Upper lobe of left lung (tissue), 6 donors: ENCODE measurements around the gene SLC5A2. TPM values are rescaled to one million over a fixed set of nuclear protein-coding genes. Genes with fewer than 3 reads are reported as not detected.
A peak's percentile ranks its signal among the peaks of the same experiment; 100 is the strongest.

ENCODE experiments used
- ATAC-seq, 2 donors: fragments of 200-7000 bp; cut with Tn5 transposase; one replicate each; pipeline ENCODE4 v1.9.1; 2022; ENCODE audit warnings: mild to moderate bottlenecking in 2 of 2, moderate library complexity in 2 of 2; ENCODE audit not compliant: low FRiP score in 2 of 2
- DNase-seq, 2 donors: peaks; one replicate each; pipeline ENCODE4 v3.0.0-alpha.2; 2019 to 2020
- H3K27ac ChIP-seq, 4 donors: fragments of 200-600 bp; sonication (generic); one replicate each; pipeline ENCODE4 v1.5.1; 2016 to 2019
- H3K27me3 ChIP-seq, 4 donors: fragments of 200-600 bp; sonication (generic); one replicate each; pipeline ENCODE4 v1.5.1; 2017 to 2019
- H3K36me3 ChIP-seq, 4 donors: fragments of 200-600 bp; sonication (generic); one replicate each; pipeline ENCODE4 v1.5.1; 2016 to 2019
- H3K4me1 ChIP-seq, 4 donors: fragments of 200-600 bp; sonication (generic); one replicate each; pipeline ENCODE4 v1.5.1; 2018 to 2019
- H3K4me3 ChIP-seq, 4 donors: fragments of 200-600 bp; sonication (generic); one replicate each; pipeline ENCODE4 v1.5.1; 2017 to 2019; ENCODE audit warnings: mild to moderate bottlenecking in 2 of 4, moderate library complexity in 1 of 4
- H3K9me3 ChIP-seq, 4 donors: fragments of 200-600 bp; sonication (generic); one replicate each; pipeline ENCODE4 v1.5.1; 2018 to 2019
- CTCF ChIP-seq, 6 experiments: fragments of 450-650 bp in 4 of 6; fragments of 200-600 bp in 2 of 6; sonication (generic) in 2 of 6; IDR thresholded peaks; one replicate each; pipeline ENCODE4 v1.5.1; 2016 to 2019; ENCODE audit warnings: antibody characterized with exemption in 6 of 6
- EP300 ChIP-seq, 4 donors: sonication (generic); formaldehyde crosslinking; IDR thresholded peaks; one replicate each; pipeline ENCODE4 v1.5.1; 2017; ENCODE audit warnings: antibody characterized with exemption in 4 of 4, control low read depth in 2 of 4
- POLR2A ChIP-seq, 4 donors: fragments of 450-650 bp; IDR thresholded peaks; one replicate each; pipeline ENCODE4 v1.5.1; 2016 to 2017; ENCODE audit warnings: antibody characterized with exemption in 4 of 4, mild to moderate bottlenecking in 2 of 4
- POLR2AphosphoS5 ChIP-seq, 2 donors: sonication (generic); formaldehyde crosslinking; IDR thresholded peaks; one replicate each; pipeline ENCODE4 v1.5.1; 2017; ENCODE audit warnings: antibody characterized with exemption in 2 of 2
- WGBS, 2 donors: methylation state at CpG; one replicate each; pipeline ENCODE4 v1.1.5; 2017 to 2018; 5-methylcytosine and 5-hydroxymethylcytosine counted together
- total RNA-seq, 6 donors: library from RNA; depleted of rRNA in 4 of 6; stranded (reverse); fragments of >200 nt in 4 of 6; gene quantifications; one replicate each; pipeline versions ENCODE4 v1.1.0 to v1.2.1, GENCODE V29; 2016 to 2021
- donor health status: DM: no; HTN: no; CAD: no; lungs with moderate emphysema.
- donor health status: DM: no; HTN: yes; CAD: no; lungs with severe emphysema.

Gene SLC5A2
- total RNA-seq, 6 donors from 2014 or later, result 0.84 to 3.3 (median 1.2) TPM

GRCh38 chr16:31530405-31530804, 47.5 kb downstream of the SLC5A2 start:
- H3K36me3 ChIP-seq, result no peaks in the 10 kb centered on the region
- WGBS, 2 donors, result 67 to 86% methylated on average over 5 of the region's 5 CpGs
- H3K4me3 ChIP-seq, result peak overlapping the region in 2 of 4 donors; percentile 46 to 52
- peaks cover 0 to 21% (median 6%) of the 10 kb centered on the region in 4 donors for H3K4me1 ChIP-seq
- H3K27me3 ChIP-seq, result peaks cover 0 to 7% (median 0%) of the 10 kb centered on the region in 4 donors
- no peak overlapping the region for H3K27ac ChIP-seq
- DNase-seq (no peak), ATAC-seq (no peak)
- no peaks in the 10 kb centered on the region for H3K9me3 ChIP-seq
- TF ChIP-seq POLR2A (IDR thresholded peaks at IDR 0.05) (no peak), EP300 (IDR thresholded peaks at IDR 0.05) (no peak), POLR2AphosphoS5 (IDR thresholded peaks at IDR 0.05) (no peak), CTCF (IDR thresholded peaks at IDR 0.05) (no peak)

- Histone ChIP-seq H3K27me3 (peaks cover 0 to 7% (median 0%) of the 10 kb centered on the region in 4 donors), H3K36me3 (no peaks in the 10 kb centered on the region), H3K9me3 (no peaks in the 10 kb centered on the region), H3K4me1 (peaks cover 0 to 21% (median 6%) of the 10 kb centered on the region in 4 donors), H3K27ac (no peak overlapping the region), H3K4me3 (no peak overlapping the region)
- DNase-seq (no peak), ATAC-seq (no peak)
- 80 to 93% methylated on average over 1 of the region's 1 CpG for WGBS, 2 donors
- TF ChIP-seq POLR2AphosphoS5 (IDR thresholded peaks at IDR 0.05) (no peak), POLR2A (IDR thresholded peaks at IDR 0.05) (no peak), CTCF (IDR thresholded peaks at IDR 0.05) (no peak), EP300 (IDR thresholded peaks at IDR 0.05) (no peak)
Measured at GRCh38 chr16:31531096-31531495, 48.2 kb downstream of the SLC5A2 start.

DNA sequence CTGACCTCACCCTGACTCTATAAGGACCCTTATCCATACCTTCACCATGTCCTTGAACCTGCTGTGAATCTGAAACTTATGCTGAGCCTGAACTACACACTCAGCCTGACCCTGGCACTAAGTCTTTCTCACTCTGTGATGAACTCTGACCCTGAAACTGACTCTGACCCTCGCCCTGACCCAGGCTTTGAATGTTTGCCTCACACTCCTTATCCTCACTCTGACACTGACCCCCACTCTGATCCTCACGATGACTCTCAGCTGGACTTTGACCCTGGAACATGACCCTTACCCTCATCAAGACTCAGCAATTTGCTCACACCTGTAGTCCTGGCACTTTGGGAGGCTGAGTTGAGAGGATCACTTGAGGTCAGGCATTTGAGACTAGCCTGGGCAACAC, 49.2 kb downstream of the SLC5A2 start:
- H3K27me3 ChIP-seq, result peaks cover 0 to 7% (median 0%) of the 10 kb centered on the region in 4 donors
- peaks cover 0 to 21% (median 6%) of the 10 kb centered on the region in 4 donors for H3K4me1 ChIP-seq
- no peak overlapping the region for H3K27ac ChIP-seq
- whole genome bisulfite sequencing, 2 donors, result 63 to 74% methylated on average over 2 of the region's 2 CpGs
- H3K36me3 ChIP-seq, result no peaks in the 10 kb centered on the region
- ATAC-seq (no peak), DNase-seq (no peak)
- H3K4me3 ChIP-seq, result no peak overlapping the region
- TF ChIP-seq CTCF (IDR thresholded peaks at IDR 0.05), result no peak
- no peak for TF ChIP-seq POLR2A (IDR thresholded peaks at IDR 0.05)
- no peak for TF ChIP-seq EP300 (IDR thresholded peaks at IDR 0.05)
- no peak for TF ChIP-seq POLR2AphosphoS5 (IDR thresholded peaks at IDR 0.05)
- no peaks in the 10 kb centered on the region for H3K9me3 ChIP-seq

GRCh38 chr16:31532896-31533295, 50.0 kb downstream of the SLC5A2 start:
- Histone ChIP-seq H3K9me3 (no peaks in the 10 kb centered on the region), H3K4me1 (peaks cover 6 to 29% (median 13%) of the 10 kb centered on the region in 4 donors), H3K27ac (no peak overlapping the region), H3K27me3 (peaks cover 0 to 7% (median 3%) of the 10 kb centered on the region in 4 donors), H3K36me3 (no peaks in the 10 kb centered on the region), H3K4me3 (no peak overlapping the region)
- TF ChIP-seq POLR2A (IDR thresholded peaks at IDR 0.05) (no peak), POLR2AphosphoS5 (IDR thresholded peaks at IDR 0.05) (no peak), EP300 (IDR thresholded peaks at IDR 0.05) (no peak), CTCF (IDR thresholded peaks at IDR 0.05) (no peak)
- WGBS, 2 donors, result 71 to 81% methylated on average over 4 of the region's 4 CpGs
- ATAC-seq, result no peak
- no peak for DNase-seq

DNA sequence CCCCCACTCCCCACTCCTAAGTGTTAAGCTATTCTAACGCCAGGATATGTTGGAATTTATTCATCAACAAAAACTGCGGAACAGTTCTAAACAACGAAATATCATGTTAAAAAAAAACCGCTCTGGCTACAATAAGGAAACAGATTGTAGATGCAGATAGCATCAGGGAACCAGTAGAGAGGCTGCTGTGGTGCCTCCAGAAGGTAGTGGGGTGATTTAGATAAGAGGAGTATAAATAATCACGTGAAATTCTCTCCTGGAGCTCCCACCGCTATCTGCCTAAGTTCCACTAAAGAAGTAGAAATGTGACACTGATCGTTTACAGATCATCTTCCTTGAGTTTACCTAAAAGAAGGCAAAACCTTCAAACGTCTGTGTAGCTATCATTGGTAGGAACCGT, 52.8 kb downstream of the SLC5A2 start:
- no peak for DNase-seq
- Histone ChIP-seq H3K4me1 (peaks cover 6 to 10% (median 7%) of the 10 kb centered on the region in 4 donors), H3K4me3 (no peak overlapping the region), H3K36me3 (no peaks in the 10 kb centered on the region), H3K27ac (no peak overlapping the region), H3K9me3 (peaks cover 0 to 4% (median 0%) of the 10 kb centered on the region in 4 donors), H3K27me3 (peaks cover 0 to 6% (median 0%) of the 10 kb centered on the region in 4 donors)
- no peak for ATAC-seq
- 41 to 45% methylated on average over 9 of the region's 9 CpGs for WGBS, 2 donors
- TF ChIP-seq CTCF (IDR thresholded peaks at IDR 0.05) (no peak), EP300 (IDR thresholded peaks at IDR 0.05) (no peak), POLR2A (IDR thresholded peaks at IDR 0.05) (no peak), POLR2AphosphoS5 (IDR thresholded peaks at IDR 0.05) (no peak)
